Measurements from ENCODE around the gene RFC4. TPM values are rescaled to one million over a fixed set of nuclear protein-coding genes. Genes with fewer than 3 reads are reported as not detected.

The RFC4 gene
- total and polyA plus RNA-seq, 4 donors: 12.2 to 16.9 (median 13.3) TPM

GRCh38 chr3:186754871-186755270, 51.4 kb downstream of the RFC4 start:
- H3K27me3 ChIP-seq (ENCODE audit: control insufficient read depth in 3 of 3, insufficient read depth in 3 of 3, low read length in 2 of 3): no peaks in the 10 kb centered on the region
- H3K9me3 ChIP-seq (ENCODE audit: control insufficient read depth in 4 of 4, insufficient read depth in 3 of 4, low read length in 3 of 4): peaks cover 0 to 2% (median 0%) of the 10 kb centered on the region in 4 donors
- H3K36me3 ChIP-seq (ENCODE audit: control insufficient read depth in 4 of 4, insufficient read depth in 4 of 4, low read length in 4 of 4): no peaks in the 10 kb centered on the region
- 90 to 95% methylated on average over 5 of the region's 5 CpGs for WGBS, 2 donors
- DNase-seq (no peak), ATAC-seq (ENCODE audit: insufficient read depth, low FRiP score) (no peak)
- TF ChIP-seq, protein P1, sequence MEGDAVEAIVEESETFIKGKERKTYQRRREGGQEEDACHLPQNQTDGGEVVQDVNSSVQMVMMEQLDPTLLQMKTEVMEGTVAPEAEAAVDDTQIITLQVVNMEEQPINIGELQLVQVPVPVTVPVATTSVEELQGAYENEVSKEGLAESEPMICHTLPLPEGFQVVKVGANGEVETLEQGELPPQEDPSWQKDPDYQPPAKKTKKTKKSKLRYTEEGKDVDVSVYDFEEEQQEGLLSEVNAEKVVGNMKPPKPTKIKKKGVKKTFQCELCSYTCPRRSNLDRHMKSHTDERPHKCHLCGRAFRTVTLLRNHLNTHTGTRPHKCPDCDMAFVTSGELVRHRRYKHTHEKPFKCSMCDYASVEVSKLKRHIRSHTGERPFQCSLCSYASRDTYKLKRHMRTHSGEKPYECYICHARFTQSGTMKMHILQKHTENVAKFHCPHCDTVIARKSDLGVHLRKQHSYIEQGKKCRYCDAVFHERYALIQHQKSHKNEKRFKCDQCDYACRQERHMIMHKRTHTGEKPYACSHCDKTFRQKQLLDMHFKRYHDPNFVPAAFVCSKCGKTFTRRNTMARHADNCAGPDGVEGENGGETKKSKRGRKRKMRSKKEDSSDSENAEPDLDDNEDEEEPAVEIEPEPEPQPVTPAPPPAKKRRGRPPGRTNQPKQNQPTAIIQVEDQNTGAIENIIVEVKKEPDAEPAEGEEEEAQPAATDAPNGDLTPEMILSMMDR (IDR thresholded peaks at IDR 0.05; ENCODE audit: control extremely low read depth, extremely low read depth): no peak
- no peak overlapping the region for H3K4me3 ChIP-seq
- H3K4me1 ChIP-seq (ENCODE audit: control insufficient read depth in 5 of 5, insufficient read depth in 5 of 5, low read length in 5 of 5): no peaks in the 10 kb centered on the region
- no peak overlapping the region for H3K27ac ChIP-seq (ENCODE audit: low read depth in 1 of 2, low read length in 1 of 2)
- H3K9ac ChIP-seq (ENCODE audit: insufficient read depth in 1 of 2, low read length in 2 of 2): no peak overlapping the region

DNA sequence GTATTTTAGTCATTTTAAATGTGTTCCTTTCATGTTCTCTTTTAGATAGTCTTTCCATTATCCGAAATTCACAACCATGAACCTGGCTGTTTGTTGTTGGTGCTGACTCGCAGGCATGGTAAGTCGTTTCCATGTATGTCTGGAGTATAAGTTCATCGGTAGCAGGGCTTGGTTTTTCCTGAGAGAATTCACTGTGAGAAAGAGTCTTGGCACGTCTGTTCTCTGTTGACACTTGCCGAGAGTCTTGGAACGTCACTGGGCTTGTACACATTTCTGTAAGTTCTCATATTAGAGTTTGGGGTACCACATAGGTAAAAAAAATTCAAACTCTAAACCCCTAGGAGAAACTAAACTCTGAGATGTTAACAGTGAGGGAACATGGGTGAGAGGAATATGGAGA, 52.3 kb downstream of the RFC4 start:
- Histone ChIP-seq H3K9me3 (ENCODE audit: control insufficient read depth in 4 of 4, insufficient read depth in 3 of 4, low read length in 3 of 4) (peaks cover 0 to 1% (median 0%) of the 10 kb centered on the region in 4 donors), H3K27me3 (ENCODE audit: control insufficient read depth in 3 of 3, insufficient read depth in 3 of 3, low read length in 2 of 3) (no peaks in the 10 kb centered on the region), H3K36me3 (ENCODE audit: control insufficient read depth in 4 of 4, insufficient read depth in 4 of 4, low read length in 4 of 4) (no peaks in the 10 kb centered on the region), H3K4me3 (no peak overlapping the region), H3K4me1 (ENCODE audit: control insufficient read depth in 5 of 5, insufficient read depth in 5 of 5, low read length in 5 of 5) (no peaks in the 10 kb centered on the region), H3K27ac (ENCODE audit: low read depth in 1 of 2, low read length in 1 of 2) (no peak overlapping the region), H3K9ac (ENCODE audit: insufficient read depth in 1 of 2, low read length in 2 of 2) (no peak overlapping the region)
- no peak for ATAC-seq (ENCODE audit: insufficient read depth, low FRiP score)
- WGBS, 2 donors: 74 to 87% methylated on average over 7 of the region's 7 CpGs
- DNase-seq: no peak
- TF ChIP-seq, protein P1 (IDR thresholded peaks at IDR 0.05; ENCODE audit: control extremely low read depth, extremely low read depth): no peak

GRCh38 chr3:186751480-186751879, 54.8 kb downstream of the RFC4 start:
- WGBS, 2 donors: 64 to 80% methylated on average over 3 of the region's 3 CpGs
- Histone ChIP-seq H3K9ac (ENCODE audit: insufficient read depth in 1 of 2, low read length in 2 of 2) (no peak overlapping the region), H3K36me3 (ENCODE audit: control insufficient read depth in 4 of 4, insufficient read depth in 4 of 4, low read length in 4 of 4) (no peaks in the 10 kb centered on the region), H3K27ac (ENCODE audit: low read depth in 1 of 2, low read length in 1 of 2) (no peak overlapping the region), H3K9me3 (ENCODE audit: control insufficient read depth in 4 of 4, insufficient read depth in 3 of 4, low read length in 3 of 4) (no peaks in the 10 kb centered on the region), H3K27me3 (ENCODE audit: control insufficient read depth in 3 of 3, insufficient read depth in 3 of 3, low read length in 2 of 3) (no peaks in the 10 kb centered on the region), H3K4me1 (ENCODE audit: control insufficient read depth in 5 of 5, insufficient read depth in 5 of 5, low read length in 5 of 5) (no peaks in the 10 kb centered on the region), H3K4me3 (no peak overlapping the region)
- ATAC-seq (ENCODE audit: insufficient read depth, low FRiP score) (no peak), DNase-seq (no peak)
- TF ChIP-seq, protein P1 (IDR thresholded peaks at IDR 0.05; ENCODE audit: control extremely low read depth, extremely low read depth): no peak

DNA sequence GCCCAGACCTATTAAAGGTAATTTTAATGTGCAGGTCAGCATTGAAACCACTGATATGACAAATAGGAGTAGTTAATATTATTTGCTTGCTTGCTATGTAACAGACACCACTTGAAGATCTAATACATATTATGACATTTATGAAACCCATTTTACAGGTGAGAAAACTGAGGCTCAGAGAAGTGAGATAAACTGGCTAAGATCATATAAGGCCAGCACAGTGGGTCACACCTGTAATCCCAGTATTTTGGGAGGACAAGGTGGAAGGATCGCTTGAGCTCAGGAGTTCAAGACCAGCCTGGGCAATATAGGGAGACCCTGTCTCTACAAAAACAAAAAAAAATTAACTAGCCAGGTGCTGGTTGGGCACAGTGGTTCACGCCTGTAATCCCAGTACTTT, 56.0 kb downstream of the RFC4 start:
- DNase-seq (no peak), ATAC-seq (ENCODE audit: insufficient read depth, low FRiP score) (no peak)
- Histone ChIP-seq H3K27me3 (ENCODE audit: control insufficient read depth in 3 of 3, insufficient read depth in 3 of 3, low read length in 2 of 3) (no peaks in the 10 kb centered on the region), H3K27ac (ENCODE audit: low read depth in 1 of 2, low read length in 1 of 2) (no peak overlapping the region), H3K9me3 (ENCODE audit: control insufficient read depth in 4 of 4, insufficient read depth in 3 of 4, low read length in 3 of 4) (no peaks in the 10 kb centered on the region), H3K9ac (ENCODE audit: insufficient read depth in 1 of 2, low read length in 2 of 2) (no peak overlapping the region), H3K36me3 (ENCODE audit: control insufficient read depth in 4 of 4, insufficient read depth in 4 of 4, low read length in 4 of 4) (no peaks in the 10 kb centered on the region), H3K4me3 (no peak overlapping the region), H3K4me1 (ENCODE audit: control insufficient read depth in 5 of 5, insufficient read depth in 5 of 5, low read length in 5 of 5) (peaks cover 0 to 3% (median 0%) of the 10 kb centered on the region in 5 donors)
- TF ChIP-seq, protein P1 (IDR thresholded peaks at IDR 0.05; ENCODE audit: control extremely low read depth, extremely low read depth): no peak
- 97% methylated on average over 2 of the region's 2 CpGs for WGBS, 2 donors
